NB4 (cell line): ENCODE measurements around the gene AMIGO2.
"Not testable (repeated sequence)": the region's sequence is repeated elsewhere in the genome, so short reads cannot be mapped to it uniquely, and the experiment has no call there.

ENCODE experiments used
- DNase-seq: peaks from one replicate; pipeline ENCODE4 v3.0.0; 2010; ENCODE audit warnings: low read depth
- H3K4me3 ChIP-seq: one replicate; pipeline ENCODE4 v1.5.1; 2011; ENCODE audit warnings: mild to moderate bottlenecking, low read depth, low read length, moderate library complexity
- MAX ChIP-seq: IDR thresholded peaks from 2 replicates; pipeline ENCODE4 v1.6.1; 2011; ENCODE audit warnings: low read depth, low read length
- MYC ChIP-seq: IDR thresholded peaks from 2 replicates; pipeline ENCODE4 v1.6.1; 2011; ENCODE audit warnings: low read depth, low read length
- POLR2A ChIP-seq: IDR thresholded peaks from 2 replicates; pipeline ENCODE4 v1.6.1; 2011; ENCODE audit warnings: mild to moderate bottlenecking; ENCODE audit not compliant: insufficient read length; ENCODE audit errors: extremely low read depth
- TF ChIP-seq, protein P1 (sequence below): IDR thresholded peaks from one replicate; pipeline ENCODE4 v1.5.1; 2012; ENCODE audit warnings: low read depth, low read length

The AMIGO2 gene

GRCh38 chr12:47120736-47121135 lies 41.0 kb upstream of the AMIGO2 start:
- TF ChIP-seq MYC (no peak), MAX (no peak), POLR2A (no peak)
- TF ChIP-seq, protein P1, sequence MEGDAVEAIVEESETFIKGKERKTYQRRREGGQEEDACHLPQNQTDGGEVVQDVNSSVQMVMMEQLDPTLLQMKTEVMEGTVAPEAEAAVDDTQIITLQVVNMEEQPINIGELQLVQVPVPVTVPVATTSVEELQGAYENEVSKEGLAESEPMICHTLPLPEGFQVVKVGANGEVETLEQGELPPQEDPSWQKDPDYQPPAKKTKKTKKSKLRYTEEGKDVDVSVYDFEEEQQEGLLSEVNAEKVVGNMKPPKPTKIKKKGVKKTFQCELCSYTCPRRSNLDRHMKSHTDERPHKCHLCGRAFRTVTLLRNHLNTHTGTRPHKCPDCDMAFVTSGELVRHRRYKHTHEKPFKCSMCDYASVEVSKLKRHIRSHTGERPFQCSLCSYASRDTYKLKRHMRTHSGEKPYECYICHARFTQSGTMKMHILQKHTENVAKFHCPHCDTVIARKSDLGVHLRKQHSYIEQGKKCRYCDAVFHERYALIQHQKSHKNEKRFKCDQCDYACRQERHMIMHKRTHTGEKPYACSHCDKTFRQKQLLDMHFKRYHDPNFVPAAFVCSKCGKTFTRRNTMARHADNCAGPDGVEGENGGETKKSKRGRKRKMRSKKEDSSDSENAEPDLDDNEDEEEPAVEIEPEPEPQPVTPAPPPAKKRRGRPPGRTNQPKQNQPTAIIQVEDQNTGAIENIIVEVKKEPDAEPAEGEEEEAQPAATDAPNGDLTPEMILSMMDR: no peak
- no peak overlapping the region for H3K4me3 ChIP-seq
- DNase-seq: no peak

GRCh38 chr12:47117305-47117704 lies 37.5 kb upstream of the AMIGO2 start:
- H3K4me3 ChIP-seq, DNase-seq: not testable (repeated sequence)

GRCh38 chr12:47114481-47114892 lies 34.7 kb upstream of the AMIGO2 start:
- DNase-seq: no peak
- TF ChIP-seq MAX (no peak), POLR2A (no peak), MYC (no peak)
- TF ChIP-seq, protein P1: no peak
- H3K4me3 ChIP-seq: no peak overlapping the region

- H3K4me3 ChIP-seq: no peak overlapping the region
- no peak for DNase-seq
- no peak for TF ChIP-seq POLR2A
- TF ChIP-seq, protein P1: no peak
- TF ChIP-seq MYC: no peak
- no peak for TF ChIP-seq MAX
These were observed 32.9 kb upstream of the AMIGO2 start for GRCh38 chr12:47112679-47113078.

DNA sequence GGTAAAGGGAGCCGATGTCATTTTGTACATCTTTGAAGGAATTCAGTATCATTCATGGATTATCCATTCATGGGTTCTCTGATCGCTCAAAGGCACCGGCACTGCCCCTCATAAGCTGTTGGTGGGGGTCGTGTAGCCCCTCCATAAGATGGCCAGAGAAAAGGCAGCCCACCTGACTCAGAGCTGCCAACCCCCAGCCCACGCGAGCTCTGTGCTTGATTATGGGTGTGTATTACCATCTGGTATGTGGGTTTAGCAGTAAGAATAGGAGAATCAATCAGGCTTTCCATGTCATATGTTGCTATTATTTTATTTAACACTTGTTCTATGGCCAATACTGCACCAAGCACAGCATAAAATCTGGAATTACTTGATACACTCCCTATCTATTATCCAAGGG lies 32.1 kb upstream of the AMIGO2 start:
- DNase-seq: no peak
- TF ChIP-seq, protein P1: no peak
- TF ChIP-seq POLR2A: no peak
- TF ChIP-seq MYC: no peak
- TF ChIP-seq MAX: no peak
- H3K4me3 ChIP-seq: no peak overlapping the region

DNA sequence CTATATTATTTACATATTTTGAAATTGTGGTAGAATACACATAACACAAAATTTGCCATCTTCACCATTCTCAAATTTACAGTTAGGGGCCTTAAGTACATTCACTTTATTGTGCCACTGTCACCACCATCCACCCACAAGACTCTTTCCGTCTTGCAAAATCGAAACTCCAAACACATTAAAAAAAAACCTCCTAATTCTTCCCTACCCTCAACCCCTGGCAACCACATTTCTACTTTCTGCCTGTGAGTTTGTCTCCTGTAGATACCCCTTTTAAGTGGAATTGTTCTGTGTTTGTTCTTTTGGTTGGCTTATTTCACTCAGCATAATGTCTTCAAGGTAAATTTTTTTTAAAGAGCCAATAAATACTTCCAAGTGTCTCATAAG lies 31.6 kb upstream of the AMIGO2 start:
- no peak for DNase-seq
- no peak for TF ChIP-seq POLR2A
- no peak for TF ChIP-seq MYC
- no peak for TF ChIP-seq MAX
- TF ChIP-seq, protein P1: no peak

More for the DNA sequence above, 31.6 kb upstream of the AMIGO2 start:
- H3K4me3 ChIP-seq: no peak overlapping the region
